IMR-90 (cell line): ENCODE measurements around the gene ZNF467.

Experiments used
- RCOR1 ChIP-seq: IDR thresholded peaks from 2 replicates; pipeline ENCODE4 v1.6.1; 2012; ENCODE audit warnings: mild to moderate bottlenecking, low read length, improper control_type of control experiment; ENCODE audit not compliant: insufficient replicate concordance
- TF ChIP-seq, protein P1 (sequence below): fragments of 150-350 bp; IDR thresholded peaks from 2 replicates; pipeline ENCODE4 v1.6.1; 2017; ENCODE audit warnings: mild to moderate bottlenecking, antibody characterized with exemption, low read length, low read depth
- TF ChIP-seq, protein P2 (sequence below): conservative IDR thresholded peaks from 2 replicates; pipeline ENCODE4 v1.5.1; 2012; ENCODE audit warnings: mild to moderate bottlenecking, low read depth, low read length, improper control_type of control experiment

DNA sequence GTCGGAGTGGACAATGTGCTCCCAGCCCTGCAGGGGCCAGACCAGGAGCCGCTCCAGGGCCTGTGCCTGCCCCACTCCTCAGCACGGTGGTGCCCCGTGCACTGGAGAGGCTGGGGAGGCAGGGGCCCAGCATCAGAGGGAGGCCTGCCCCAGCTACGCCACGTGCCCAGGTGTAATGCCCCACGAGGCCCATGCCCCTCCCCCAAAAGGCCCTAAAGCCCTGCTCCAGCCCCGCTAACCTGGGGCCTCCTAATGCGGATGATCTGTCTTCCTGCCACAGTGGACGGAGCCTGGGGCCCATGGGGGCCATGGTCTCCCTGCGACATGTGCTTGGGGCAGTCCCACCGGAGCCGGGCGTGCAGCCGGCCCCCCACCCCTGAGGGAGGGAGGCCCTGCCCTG is 41.1 kb upstream of the ZNF467 start:
- TF ChIP-seq RCOR1 = no peak
- TF ChIP-seq, protein P1, sequence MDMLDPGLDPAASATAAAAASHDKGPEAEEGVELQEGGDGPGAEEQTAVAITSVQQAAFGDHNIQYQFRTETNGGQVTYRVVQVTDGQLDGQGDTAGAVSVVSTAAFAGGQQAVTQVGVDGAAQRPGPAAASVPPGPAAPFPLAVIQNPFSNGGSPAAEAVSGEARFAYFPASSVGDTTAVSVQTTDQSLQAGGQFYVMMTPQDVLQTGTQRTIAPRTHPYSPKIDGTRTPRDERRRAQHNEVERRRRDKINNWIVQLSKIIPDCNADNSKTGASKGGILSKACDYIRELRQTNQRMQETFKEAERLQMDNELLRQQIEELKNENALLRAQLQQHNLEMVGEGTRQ = no peak
- TF ChIP-seq, protein P2, sequence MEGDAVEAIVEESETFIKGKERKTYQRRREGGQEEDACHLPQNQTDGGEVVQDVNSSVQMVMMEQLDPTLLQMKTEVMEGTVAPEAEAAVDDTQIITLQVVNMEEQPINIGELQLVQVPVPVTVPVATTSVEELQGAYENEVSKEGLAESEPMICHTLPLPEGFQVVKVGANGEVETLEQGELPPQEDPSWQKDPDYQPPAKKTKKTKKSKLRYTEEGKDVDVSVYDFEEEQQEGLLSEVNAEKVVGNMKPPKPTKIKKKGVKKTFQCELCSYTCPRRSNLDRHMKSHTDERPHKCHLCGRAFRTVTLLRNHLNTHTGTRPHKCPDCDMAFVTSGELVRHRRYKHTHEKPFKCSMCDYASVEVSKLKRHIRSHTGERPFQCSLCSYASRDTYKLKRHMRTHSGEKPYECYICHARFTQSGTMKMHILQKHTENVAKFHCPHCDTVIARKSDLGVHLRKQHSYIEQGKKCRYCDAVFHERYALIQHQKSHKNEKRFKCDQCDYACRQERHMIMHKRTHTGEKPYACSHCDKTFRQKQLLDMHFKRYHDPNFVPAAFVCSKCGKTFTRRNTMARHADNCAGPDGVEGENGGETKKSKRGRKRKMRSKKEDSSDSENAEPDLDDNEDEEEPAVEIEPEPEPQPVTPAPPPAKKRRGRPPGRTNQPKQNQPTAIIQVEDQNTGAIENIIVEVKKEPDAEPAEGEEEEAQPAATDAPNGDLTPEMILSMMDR = no peak
